CD4-positive, alpha-beta T cell (primary cell): ENCODE results near the gene GULP1. TPM values are rescaled to one million over a fixed set of nuclear protein-coding genes. Genes with fewer than 3 reads are reported as not detected.

Experiments
- ATAC-seq: fragments of 200-7000 bp; cut with Tn5 transposase; one replicate; pipeline ENCODE4 v1.10.0; 2022; ENCODE audit warnings: mild to moderate bottlenecking; ENCODE audit not compliant: poor library complexity
- CTCF ChIA-PET: fragments of 350-600 bp; sonication (Branson Sonifier 250); formaldehyde crosslinking; loops from one replicate; lab custom pipeline; 2021; ENCODE audit warnings: antibody characterized with exemption, inconsistent platforms; lab: Charles Lee
- POLR2A ChIA-PET: fragments of 350-600 bp; sonication (Branson Sonifier 250); formaldehyde crosslinking; loops from one replicate; lab custom pipeline; 2021; ENCODE audit warnings: antibody characterized with exemption, inconsistent platforms; lab: Charles Lee
- DNase-seq, 14 experiments: peaks; one replicate each; pipeline ENCODE4 v3.0.0-alpha.2; 2013 to 2020; ENCODE audit warnings: mixed read lengths in 2 of 14
- H3K27ac ChIP-seq, 2 donors: one replicate each; pipeline versions ENCODE4 v1.5.1 to v1.7.0; 2013; ENCODE audit warnings: low read length in 2 of 2, low read depth in 1 of 2, mild to moderate bottlenecking in 1 of 2
- H3K27me3 ChIP-seq, 2 experiments: 1 replicate in 1 of 2; 2 replicates in 1 of 2; pipeline versions ENCODE4 v1.6.1 to v1.7.0; 2013; ENCODE audit warnings: low read length in 2 of 2, control low read depth in 1 of 2, mild to moderate bottlenecking in 1 of 2, moderate library complexity in 1 of 2; ENCODE audit not compliant: insufficient read depth in 2 of 2, control insufficient read depth in 1 of 2
- H3K36me3 ChIP-seq: one replicate; pipeline ENCODE4 v1.6.1; 2013; ENCODE audit warnings: low read length, control low read depth; ENCODE audit not compliant: insufficient read depth
- H3K4me1 ChIP-seq: one replicate; pipeline ENCODE4 v1.6.1; 2013; ENCODE audit warnings: low read length, control low read depth; ENCODE audit not compliant: insufficient read depth
- H3K4me3 ChIP-seq: one replicate; pipeline ENCODE4 v1.5.1; 2013; ENCODE audit warnings: mild to moderate bottlenecking, low read length, moderate library complexity
- H3K9me3 ChIP-seq, 2 experiments: 1 replicate in 1 of 2; 2 replicates in 1 of 2; pipeline versions ENCODE4 v1.6.1 to v1.7.0; 2013; ENCODE audit warnings: low read length in 2 of 2, mild to moderate bottlenecking in 2 of 2, control low read depth in 1 of 2, moderate library complexity in 1 of 2; ENCODE audit not compliant: control insufficient read depth in 1 of 2, insufficient read depth in 1 of 2
- H3K27ac Mint-ChIP-seq: one replicate; pipeline ENCODE4 v1.8.0; 2020; ENCODE audit warnings: mixed read lengths
- H3K27me3 Mint-ChIP-seq: one replicate; pipeline ENCODE4 v1.8.0; 2021; ENCODE audit warnings: mixed read lengths
- H3K36me3 Mint-ChIP-seq: one replicate; pipeline ENCODE4 v1.8.0; 2021; ENCODE audit warnings: low read depth, mixed read lengths
- H3K4me1 Mint-ChIP-seq: one replicate; pipeline ENCODE4 v1.8.0; 2021; ENCODE audit warnings: low read depth, mixed read lengths
- H3K4me3 Mint-ChIP-seq: one replicate; pipeline ENCODE4 v1.8.0; 2020; ENCODE audit warnings: mild to moderate bottlenecking, mixed read lengths
- H3K9me3 Mint-ChIP-seq: one replicate; pipeline ENCODE4 v1.8.0; 2020; ENCODE audit warnings: mixed read lengths
- CTCF ChIP-seq: fragments of 200-600 bp; IDR thresholded peaks from one replicate; pipeline ENCODE4 v1.8.0; 2022; ENCODE audit warnings: antibody characterized with exemption, mild to moderate bottlenecking
- intact Hi-C, 2 experiments: fragments of 100-400 bp; cut with DNase I in 1 of 2; cut with micrococcal nuclease in 1 of 2; formaldehyde crosslinking; loops; one replicate each; pipeline versions ENCODE4 v1.15.1 to v1.9.0; 2023 to 2025; cut with DNase I, micrococcal nuclease
- total RNA-seq, 174 experiments: library from RNA in 2 of 174; stranded (reverse) in 2 of 174; gene quantifications; one replicate each; pipeline ENCODE4 v1.2.3 and lab custom pipeline; 2021 to 2026

GULP1 gene
- total RNA-seq, 2 experiments from 2014 or later = not detected

- ATAC-seq (no peak), DNase-seq (no peak)
- no peak overlapping the region for H3K27ac Mint-ChIP-seq
- no peaks in the 10 kb centered on the region for H3K36me3 Mint-ChIP-seq
- Histone ChIP-seq H3K4me3 (no peak overlapping the region), H3K36me3 (no peaks in the 10 kb centered on the region), H3K27ac (no peak overlapping the region), H3K9me3 (no peaks in the 10 kb centered on the region), H3K27me3 (no peaks in the 10 kb centered on the region), H3K4me1 (no peaks in the 10 kb centered on the region)
- no peaks in the 10 kb centered on the region for H3K27me3 Mint-ChIP-seq
- H3K4me3 Mint-ChIP-seq = no peak overlapping the region
- H3K4me1 Mint-ChIP-seq = no peaks in the 10 kb centered on the region
- ChIA-PET CTCF (no interaction called here), POLR2A (no interaction called here)
- intact Hi-C loops = no loop called here
- peaks cover 6% of the 10 kb centered on the region for H3K9me3 Mint-ChIP-seq
- no peak for TF ChIP-seq CTCF
These were observed 25.2 kb downstream of the GULP1 start for GRCh38 chr2:188316791-188317423.

- H3K27me3 Mint-ChIP-seq = peaks cover 3% of the 10 kb centered on the region
- Histone ChIP-seq H3K4me3 (no peak overlapping the region), H3K4me1 (no peaks in the 10 kb centered on the region), H3K9me3 (no peaks in the 10 kb centered on the region), H3K27ac (no peak overlapping the region), H3K27me3 (no peaks in the 10 kb centered on the region), H3K36me3 (no peaks in the 10 kb centered on the region)
- ChIA-PET CTCF (no interaction called here), POLR2A (no interaction called here)
- ATAC-seq (no peak), DNase-seq (no peak)
- H3K36me3 Mint-ChIP-seq = no peaks in the 10 kb centered on the region
- H3K9me3 Mint-ChIP-seq = peaks cover 6% of the 10 kb centered on the region
- H3K4me1 Mint-ChIP-seq = no peaks in the 10 kb centered on the region
- H3K4me3 Mint-ChIP-seq = no peak overlapping the region
- intact Hi-C loops = no loop called here
- H3K27ac Mint-ChIP-seq = no peak overlapping the region
- no peak for TF ChIP-seq CTCF
These were observed 26.6 kb downstream of the GULP1 start for GRCh38 chr2:188318161-188318749.

GRCh38 chr2:188319838-188320237, 28.2 kb downstream of the GULP1 start:
- CTCF ChIA-PET = no interaction called here
- no peaks in the 10 kb centered on the region for H3K27me3 ChIP-seq
- Mint-ChIP-seq H3K9me3 (peaks cover 2% of the 10 kb centered on the region), H3K36me3 (no peaks in the 10 kb centered on the region), H3K4me3 (no peak overlapping the region), H3K27ac (no peak overlapping the region), H3K4me1 (no peaks in the 10 kb centered on the region), H3K27me3 (peaks cover 3% of the 10 kb centered on the region)
- ATAC-seq = no peak
- no peaks in the 10 kb centered on the region for H3K4me1 ChIP-seq
- TF ChIP-seq CTCF = no peak
- no peak for DNase-seq
- intact Hi-C loops = no loop called here
- POLR2A ChIA-PET = no interaction called here
- no peak overlapping the region for H3K4me3 ChIP-seq
- H3K36me3 ChIP-seq = no peaks in the 10 kb centered on the region
- H3K9me3 ChIP-seq = no peaks in the 10 kb centered on the region
- H3K27ac ChIP-seq = no peak overlapping the region
